GM19324 (cell line): ENCODE results near the gene ALG9.
"Not testable (repeated sequence)": the region's sequence is repeated elsewhere in the genome, so short reads cannot be mapped to it uniquely, and the experiment has no call there.

Experiments
- ATAC-seq: cut with Tn5 transposase; IDR thresholded peaks from one replicate; pipeline ENCODE4 v1.9.1; 2021; ENCODE audit warnings: mild to moderate bottlenecking, moderate library complexity; ENCODE audit not compliant: unreplicated experiment, low FRiP score

ALG9 gene

DNA sequence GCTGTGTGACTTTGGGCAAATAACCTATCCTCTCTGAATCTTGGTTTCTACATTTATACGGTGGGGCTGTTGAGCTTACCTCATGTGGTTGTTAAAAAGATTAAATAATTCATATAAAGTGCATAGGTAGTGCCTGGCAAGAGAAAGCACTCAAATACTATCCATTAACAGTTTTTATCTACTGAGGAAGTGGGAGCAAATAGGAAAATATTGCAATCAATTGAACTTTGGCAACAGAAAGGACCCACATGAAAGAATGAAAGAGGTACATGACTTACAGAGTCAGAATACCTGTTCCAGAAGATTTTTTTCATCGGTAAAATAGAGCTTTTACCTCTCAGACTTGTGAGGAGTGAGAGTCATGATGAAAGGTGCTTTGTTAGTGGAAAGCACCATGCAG, 98.8 kb downstream of the ALG9 start:
- ATAC-seq = no peak

DNA sequence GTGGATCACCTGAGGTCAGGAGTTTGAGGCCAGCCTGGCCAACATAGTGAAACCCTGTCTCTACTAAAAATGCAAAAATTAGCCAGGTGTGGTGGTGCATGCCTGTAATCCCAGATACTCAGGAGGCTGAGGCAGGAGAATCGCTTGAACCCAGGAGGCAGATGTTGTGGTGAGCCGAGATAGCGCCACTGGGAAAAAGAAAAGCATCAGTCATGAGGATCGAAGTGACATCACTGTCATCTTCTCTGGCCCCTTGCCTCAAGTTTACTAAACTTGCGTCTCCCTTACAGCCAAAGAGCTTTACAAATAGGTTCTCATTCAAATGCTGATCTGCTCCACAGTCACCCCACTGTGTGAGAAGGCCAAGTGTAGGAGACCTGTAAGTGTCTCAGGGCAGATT, 100.2 kb downstream of the ALG9 start:
- not testable (repeated sequence) for ATAC-seq

DNA sequence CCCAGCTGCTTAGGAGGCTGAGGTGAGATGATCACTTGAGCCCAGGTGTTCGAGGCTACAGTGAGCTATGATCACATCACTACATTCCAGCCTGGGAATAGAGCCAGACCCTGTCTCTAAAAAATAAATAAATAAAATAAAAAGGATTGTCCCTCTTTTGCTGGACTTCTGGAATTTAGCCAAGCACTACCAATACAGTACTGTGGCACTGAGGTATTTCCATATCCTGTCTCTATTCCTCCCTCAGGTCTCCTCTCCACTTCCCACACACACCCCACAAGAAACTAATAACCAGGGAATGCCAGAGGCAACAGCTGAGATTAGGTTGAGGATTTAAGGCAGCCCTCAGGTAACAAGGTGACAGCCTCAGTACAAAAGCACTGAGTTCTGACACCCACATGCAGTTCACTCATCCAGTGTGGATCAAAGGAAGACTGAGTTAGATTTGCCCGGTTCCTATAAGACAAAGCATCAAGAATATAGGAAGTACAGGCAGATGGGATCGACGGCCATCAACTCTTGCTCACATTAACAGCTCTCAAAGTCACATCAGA, 100.7 kb downstream of the ALG9 start:
- no peak for ATAC-seq

GRCh38 chr11:111766834-111767142, 104.6 kb downstream of the ALG9 start:
- peak; percentile 3 for ATAC-seq

DNA sequence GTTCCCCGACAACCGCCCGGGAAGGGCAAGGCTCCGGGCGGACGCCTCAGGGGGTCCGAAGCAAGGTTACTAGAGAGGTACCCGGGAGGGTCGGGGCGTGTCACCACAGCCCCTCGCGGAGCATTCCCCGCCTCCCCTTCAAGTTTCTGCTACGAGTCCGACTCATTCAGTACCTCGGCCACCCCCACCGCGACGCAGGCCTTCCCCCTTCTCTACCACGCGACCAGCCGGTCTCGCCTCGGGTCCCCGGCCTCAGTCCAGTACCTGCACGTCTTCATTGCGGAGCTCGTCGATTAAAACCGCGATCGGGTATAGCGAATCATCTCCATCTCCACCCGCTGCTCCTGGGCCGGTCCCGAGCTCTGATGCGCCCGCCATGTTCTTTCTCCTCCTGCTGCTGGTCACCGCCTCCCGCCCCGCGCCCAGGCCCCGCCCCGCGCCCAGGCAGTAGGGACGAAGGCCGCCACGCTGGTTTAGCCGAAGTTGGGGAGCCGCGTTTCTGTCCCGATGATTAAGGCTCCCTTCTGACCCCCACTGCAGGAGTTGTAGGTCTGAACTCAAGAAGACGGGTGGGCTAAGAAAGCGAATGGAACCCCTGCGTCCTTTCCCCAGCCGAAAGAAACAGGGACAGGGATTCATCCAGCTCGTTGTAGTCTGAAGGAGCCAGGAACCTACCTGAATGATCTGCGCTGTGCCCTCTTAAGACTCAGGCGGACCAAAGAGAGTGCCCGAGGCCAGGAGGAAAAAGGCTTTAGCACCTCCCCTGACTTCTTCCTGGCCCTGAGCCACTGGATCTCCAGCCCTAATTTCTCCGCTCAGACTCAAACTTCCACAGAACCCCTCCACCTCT, 105.2 kb downstream of the ALG9 start, which contains the start of gene PPP2R1B:
TSS of gene PPP2R1B (minus strand) at position 406 of the 850 bp plus-strand sequence. CDS start at position 378, 28 bp downstream.
- peak; percentile 87 for ATAC-seq

DNA sequence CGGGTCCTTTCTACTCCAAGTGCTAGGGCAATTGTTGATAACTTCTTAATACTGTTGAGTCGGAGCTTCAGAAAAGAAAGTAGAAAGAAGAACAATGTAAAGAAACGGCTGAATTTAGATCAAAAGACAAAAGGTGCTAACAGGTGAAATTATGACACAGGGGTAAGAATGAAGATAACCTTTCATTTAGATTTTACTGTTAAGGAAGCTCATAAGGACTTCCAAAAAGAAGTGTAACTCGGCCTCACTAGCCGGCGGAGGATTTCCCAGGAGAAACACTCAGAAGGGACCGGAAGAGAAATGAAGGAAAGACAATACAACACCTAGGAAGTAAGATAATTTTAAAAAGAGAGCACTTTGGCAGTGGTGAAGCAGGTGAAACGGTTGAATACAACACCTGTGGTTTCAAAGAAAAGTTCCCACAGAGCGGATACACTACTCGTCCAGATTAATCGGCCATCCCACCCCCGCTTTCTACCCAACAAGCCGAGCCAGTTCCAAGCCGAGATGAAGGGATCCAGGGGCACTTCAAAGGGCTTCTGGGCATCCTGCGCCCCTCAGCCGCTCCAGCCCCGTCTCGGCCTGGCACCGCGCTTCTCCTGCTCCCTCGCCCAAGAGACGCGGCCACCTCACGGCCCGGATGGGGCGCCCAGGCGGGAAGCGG, 105.9 kb downstream of the ALG9 start:
- peak; percentile 51 for ATAC-seq

DNA sequence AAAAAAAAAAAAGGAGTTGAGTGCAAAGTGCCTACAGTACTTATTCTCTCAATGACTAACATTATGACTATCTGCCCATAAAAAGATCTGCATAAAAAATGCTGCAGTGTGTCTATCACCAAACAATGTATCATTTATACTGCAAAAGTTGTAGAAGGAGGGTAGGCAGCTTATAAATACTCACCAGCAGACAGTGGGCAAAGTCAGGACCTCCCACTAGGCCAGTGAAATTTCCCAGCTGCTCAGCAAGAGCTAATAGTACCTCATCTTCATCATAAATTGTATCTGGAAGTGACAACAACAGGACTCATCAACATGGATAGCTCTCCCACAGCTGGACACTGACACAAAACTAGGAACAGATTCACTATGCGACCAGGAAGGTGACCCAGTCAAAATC, 106.8 kb downstream of the ALG9 start:
- ATAC-seq = no peak

GRCh38 chr11:111762981-111763643, 108.3 kb downstream of the ALG9 start:
- ATAC-seq = no peak

DNA sequence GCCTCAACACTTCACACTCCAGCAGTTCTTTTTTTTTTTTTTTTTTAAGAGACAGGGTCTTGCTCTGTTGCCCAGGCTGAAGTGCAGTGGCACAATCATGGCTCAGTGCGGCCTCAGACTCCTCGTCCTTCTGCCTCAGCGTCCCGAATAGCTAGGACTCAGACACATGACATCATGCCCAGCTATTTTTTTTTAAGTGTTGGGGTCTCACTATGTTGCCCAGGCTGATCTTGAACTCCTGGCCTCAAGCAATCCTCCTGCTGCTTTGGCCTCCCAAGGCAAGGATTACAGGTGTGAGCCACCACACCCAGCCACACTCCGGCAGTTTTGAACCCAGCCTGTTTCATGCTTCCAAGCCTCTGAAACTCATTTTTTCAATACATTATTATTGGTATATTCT, 108.9 kb downstream of the ALG9 start:
- no peak for ATAC-seq

DNA sequence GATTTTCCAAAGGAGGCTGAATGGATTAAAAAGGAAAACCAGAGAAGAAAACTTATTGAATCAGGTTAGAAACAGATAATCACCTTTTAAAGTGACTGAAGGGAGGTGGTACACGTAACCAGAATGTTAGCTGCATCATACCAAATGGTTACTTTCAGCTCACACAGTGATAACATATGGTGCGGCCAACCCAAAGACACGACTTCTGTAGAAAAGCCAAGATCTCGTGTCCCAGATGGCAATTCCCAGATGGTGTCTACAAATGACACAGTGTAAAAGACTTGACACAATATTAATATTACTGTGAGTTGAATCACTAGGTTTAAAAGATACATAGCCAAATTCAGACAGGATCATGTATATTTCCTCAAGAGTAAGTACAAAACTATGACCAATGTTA, 110.3 kb downstream of the ALG9 start:
- no peak for ATAC-seq

GRCh38 chr11:111759778-111760407, 111.5 kb downstream of the ALG9 start:
- ATAC-seq = no peak

GRCh38 chr11:111759376-111759775, 112.0 kb downstream of the ALG9 start:
- no peak for ATAC-seq

- no peak for ATAC-seq
Measured at GRCh38 chr11:111756097-111756496, 115.3 kb downstream of the ALG9 start.

DNA sequence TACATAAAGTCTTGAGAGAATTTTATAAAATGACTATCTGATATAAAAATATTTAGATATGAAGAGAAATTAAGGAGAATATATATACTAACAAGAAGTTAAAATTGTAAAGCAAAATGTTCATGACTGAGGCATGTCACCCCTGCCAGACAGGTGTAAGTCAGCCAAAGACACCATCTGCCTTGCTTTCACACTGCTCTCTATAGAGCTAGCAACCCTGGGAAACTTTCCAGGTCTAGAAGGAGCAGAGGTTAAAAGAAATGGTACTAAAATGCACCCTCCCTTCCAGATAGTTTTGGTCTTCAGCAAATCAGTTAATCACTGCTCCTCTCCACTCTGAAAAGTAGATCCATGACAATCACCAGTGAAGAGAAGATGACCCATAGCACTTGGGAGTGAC, 121.7 kb downstream of the ALG9 start:
- no peak for ATAC-seq

DNA sequence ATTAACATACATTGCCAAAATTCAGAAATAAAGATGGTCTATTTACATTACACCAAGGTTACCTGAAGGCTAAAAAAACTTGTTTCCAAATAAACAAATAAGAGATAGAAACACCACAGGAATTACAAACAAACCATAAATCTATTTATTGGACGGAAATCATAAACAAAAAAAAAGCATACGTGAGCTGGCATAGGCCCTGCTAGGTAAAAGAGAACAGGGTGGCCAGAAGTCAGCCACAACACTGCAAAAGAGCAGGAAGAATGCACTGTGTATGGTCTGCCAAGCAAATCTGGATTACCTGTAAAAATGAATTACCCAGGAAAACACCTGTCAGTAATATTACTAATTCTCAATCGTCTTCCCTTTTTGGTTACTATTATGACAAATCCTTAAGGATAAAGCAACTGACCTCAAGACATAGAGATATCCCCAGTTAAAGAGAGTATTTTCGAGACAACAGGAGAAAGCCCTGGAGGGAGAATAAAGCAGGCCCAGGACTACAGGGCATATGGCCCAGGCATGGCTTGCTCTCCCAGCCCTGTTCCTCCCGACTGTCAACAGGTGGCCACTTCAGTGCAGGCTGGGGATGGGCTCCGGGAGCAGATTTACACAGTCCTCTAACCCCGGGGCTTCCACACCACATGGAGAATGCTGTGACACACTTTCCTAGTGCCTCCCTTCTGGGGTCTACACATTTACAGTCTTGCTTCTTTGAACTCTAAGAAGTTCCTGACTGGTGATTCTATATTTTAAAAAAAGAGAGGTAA, 123.2 kb downstream of the ALG9 start:
- no peak for ATAC-seq

- no peak for ATAC-seq
Measured at GRCh38 chr11:111745719-111746504, 125.5 kb downstream of the ALG9 start.

- no peak for ATAC-seq
Measured at GRCh38 chr11:111743700-111744099, 127.7 kb downstream of the ALG9 start.

- no peak for ATAC-seq
Measured at GRCh38 chr11:111741751-111742150, 129.6 kb downstream of the ALG9 start.

GRCh38 chr11:111739299-111739698, 132.1 kb downstream of the ALG9 start:
- no peak for ATAC-seq
